HEK293 (cell line): Measurements from ENCODE around the gene SP6.

Experiments
- CTCF ChIA-PET: fragments of 350-600 bp; formaldehyde crosslinking; extraction: SDS; loops from one replicate; lab custom pipeline; 2021; ENCODE audit warnings: antibody characterized with exemption; lab: Yijun Ruan, JAX
- POLR2A ChIA-PET: fragments of 300-600 bp; formaldehyde crosslinking; extraction: SDS; loops from one replicate; lab custom pipeline; 2020; ENCODE audit warnings: antibody characterized with exemption, inconsistent platforms; lab: Yijun Ruan, JAX
- H3K27ac ChIP-seq: fragments of 200-500 bp; sonication (Bioruptor generic); 2 replicates; pipeline ENCODE4 v1.5.1; 2014; ENCODE audit warnings: low read depth, low read length, control low read depth, inconsistent platforms; ENCODE audit errors: extremely low read depth
- H3K36me3 ChIP-seq, 2 experiments: fragments of 200-500 bp in 1 of 2; sonication (Bioruptor generic) in 1 of 2; 1 replicate in 1 of 2; 2 replicates in 1 of 2; pipeline ENCODE4 v1.5.1; 2014 to 2017; ENCODE audit warnings: inconsistent platforms in 2 of 2, low read length in 2 of 2; ENCODE audit not compliant: control insufficient read depth in 2 of 2, insufficient read depth in 1 of 2
- H3K4me1 ChIP-seq: fragments of 200-500 bp; sonication (Bioruptor generic); 2 replicates; pipeline ENCODE4 v1.5.1; 2014; ENCODE audit warnings: mild to moderate bottlenecking, low read length, inconsistent platforms; ENCODE audit not compliant: control insufficient read depth, insufficient read depth
- H3K4me3 ChIP-seq: 2 replicates; pipeline ENCODE4 v1.5.1; 2011; ENCODE audit warnings: low read depth, mild to moderate bottlenecking, control low read depth, low read length, moderate library complexity
- H3K9me3 ChIP-seq: fragments of 200-500 bp; sonication (Bioruptor generic); 2 replicates; pipeline ENCODE4 v1.5.1; 2014; ENCODE audit warnings: low read depth, low read length, inconsistent platforms; ENCODE audit not compliant: control insufficient read depth, insufficient read depth
- ATF2 ChIP-seq: fragments of 450-650 bp; formaldehyde crosslinking; IDR thresholded peaks from 2 replicates; pipeline ENCODE4 v1.5.1; 2016; ENCODE audit warnings: missing biosample characterization, missing genetic modification characterization, low read depth
- FEZF1 ChIP-seq: fragments of 450-650 bp; formaldehyde crosslinking; IDR thresholded peaks from 2 replicates; pipeline ENCODE4 v1.5.1; 2016; ENCODE audit warnings: missing biosample characterization, missing genetic modification characterization
- KLF7 ChIP-seq: fragments of 450-650 bp; formaldehyde crosslinking; IDR thresholded peaks from 2 replicates; pipeline ENCODE4 v1.5.1; 2016; ENCODE audit warnings: missing biosample characterization, missing genetic modification characterization, borderline replicate concordance
- PRDM6 ChIP-seq: fragments of 450-650 bp; formaldehyde crosslinking; IDR thresholded peaks from 2 replicates; pipeline ENCODE4 v1.5.1; 2017; ENCODE audit warnings: missing biosample characterization, missing genetic modification characterization
- SCRT1 ChIP-seq: fragments of 450-650 bp; formaldehyde crosslinking; IDR thresholded peaks from 2 replicates; pipeline ENCODE4 v1.5.1; 2016; ENCODE audit warnings: missing biosample characterization, missing genetic modification characterization, borderline replicate concordance
- SETDB1 ChIP-seq: IDR thresholded peaks from one replicate; pipeline ENCODE4 v1.6.1; 2017; ENCODE audit warnings: mild to moderate bottlenecking, low read length, moderate library complexity, mixed read lengths; ENCODE audit not compliant: insufficient read length
- TCF7L2 ChIP-seq: IDR thresholded peaks from 2 replicates; pipeline ENCODE4 v1.6.1; 2011; ENCODE audit warnings: low read depth, mild to moderate bottlenecking, inconsistent platforms, low read length, moderate library complexity, borderline replicate concordance
- YY2 ChIP-seq: fragments of 450-650 bp; formaldehyde crosslinking; IDR thresholded peaks from 2 replicates; pipeline ENCODE4 v1.5.1; 2016; ENCODE audit warnings: missing biosample characterization, missing genetic modification characterization
- ZBTB17 ChIP-seq: fragments of 450-650 bp; formaldehyde crosslinking; IDR thresholded peaks from 2 replicates; pipeline ENCODE4 v1.5.1; 2016; ENCODE audit warnings: missing biosample characterization, missing genetic modification characterization
- ZBTB20 ChIP-seq: fragments of 450-650 bp; formaldehyde crosslinking; IDR thresholded peaks from 2 replicates; pipeline ENCODE4 v1.5.1; 2016; ENCODE audit warnings: missing biosample characterization, missing genetic modification characterization
- ZNF146 ChIP-seq: fragments of 450-650 bp; formaldehyde crosslinking; IDR thresholded peaks from 2 replicates; pipeline ENCODE4 v1.5.1; 2016; ENCODE audit warnings: missing biosample characterization, missing genetic modification characterization
- ZNF423 ChIP-seq: fragments of 450-650 bp; formaldehyde crosslinking; IDR thresholded peaks from 2 replicates; pipeline ENCODE4 v1.5.1; 2016; ENCODE audit warnings: missing biosample characterization, missing genetic modification characterization
- ZNF544 ChIP-seq: fragments of 450-650 bp; formaldehyde crosslinking; IDR thresholded peaks from 2 replicates; pipeline ENCODE4 v1.5.0; 2017; ENCODE audit warnings: missing biosample characterization, missing genetic modification characterization
- ZNF585B ChIP-seq: fragments of 450-650 bp; formaldehyde crosslinking; IDR thresholded peaks from 2 replicates; pipeline ENCODE4 v1.5.1; 2016; ENCODE audit warnings: missing biosample characterization, missing genetic modification characterization
- ZNF596 ChIP-seq: fragments of 450-650 bp; IDR thresholded peaks from 2 replicates; pipeline ENCODE4 v1.5.0; 2018; ENCODE audit warnings: missing biosample characterization, mild to moderate bottlenecking, missing genetic modification characterization, moderate library complexity
- ZNF645 ChIP-seq: fragments of 450-650 bp; formaldehyde crosslinking; IDR thresholded peaks from 2 replicates; pipeline ENCODE4; 2016; ENCODE audit warnings: missing biosample characterization, missing genetic modification characterization
- ZNF654 ChIP-seq: fragments of 450-650 bp; formaldehyde crosslinking; IDR thresholded peaks from 2 replicates; pipeline ENCODE4 v1.5.1; 2016; ENCODE audit warnings: low read depth, missing biosample characterization, missing genetic modification characterization
- ZNF747 ChIP-seq: fragments of 450-650 bp; formaldehyde crosslinking; IDR thresholded peaks from 2 replicates; pipeline ENCODE4 v1.5.1; 2016; ENCODE audit warnings: missing biosample characterization, missing genetic modification characterization

The SP6 gene

GRCh38 chr17:47819475-47819874 is 31.5 kb downstream of the SP6 start:
- peaks cover 3% of the 10 kb centered on the region for H3K4me1 ChIP-seq
- no peak overlapping the region for H3K27ac ChIP-seq
- TF ChIP-seq ZNF146 (tag by site-specific recombination) = no peak
- no peak for TF ChIP-seq ZNF596 (tag by site-specific recombination)
- TF ChIP-seq ZNF544 (tag by site-specific recombination) = no peak
- TF ChIP-seq ZNF423 (tag by site-specific recombination) = no peak
- TF ChIP-seq ZBTB20 (tag by site-specific recombination) = no peak
- no peak for TF ChIP-seq SETDB1
- no peak for TF ChIP-seq SCRT1 (tag by site-specific recombination)
- TF ChIP-seq ZNF645 (tag by site-specific recombination) = no peak
- TF ChIP-seq ZNF747 (tag by site-specific recombination) = no peak
- no peak for TF ChIP-seq PRDM6 (tag by site-specific recombination)
- no peak for TF ChIP-seq ZNF654 (tag by site-specific recombination)
- no peak for TF ChIP-seq YY2
- POLR2A ChIA-PET = interaction anchor here (1.8 kb wide), 1 partner anchor 12 kb away, joined by 10 read pairs; the partner anchor contains the start of genes LRRC46 and MRPL10
- H3K36me3 ChIP-seq = peaks cover 0 to 67% of the 10 kb centered on the region in 2 experiments; a peak in 2 of 3 replicates
- CTCF ChIA-PET = no interaction called here
- no peaks in the 10 kb centered on the region for H3K9me3 ChIP-seq
- no peak overlapping the region for H3K4me3 ChIP-seq

GRCh38 chr17:47818002-47818695 is 32.8 kb downstream of the SP6 start:
- H3K36me3 ChIP-seq = peaks cover 0 to 66% of the 10 kb centered on the region in 2 experiments; a peak in 2 of 3 replicates

GRCh38 chr17:47816947-47817346 is 34.0 kb downstream of the SP6 start:
- ChIA-PET CTCF (interaction anchor here (0.6 to 0.7 kb wide), 3 partner anchors 14 to 31 kb away, joined by 3 to 5 read pairs (median 4); no protein-coding TSS in a partner anchor), POLR2A (interaction anchor here (0.6 to 0.9 kb wide), 2 partner anchors 14 to 1087 kb away, joined by 3 to 7 read pairs; partner anchors contain the start of genes LRRC46 and MRPL10)
- no peaks in the 10 kb centered on the region for H3K9me3 ChIP-seq
- H3K4me1 ChIP-seq = peaks cover under 1% of the 10 kb centered on the region
- H3K27ac ChIP-seq = no peak overlapping the region
- no peak for TF ChIP-seq ATF2 (tag by site-specific recombination)
- no peak for TF ChIP-seq KLF7 (tag by site-specific recombination)
- TF ChIP-seq TCF7L2 = no peak
- H3K36me3 ChIP-seq = peaks cover 0 to 69% of the 10 kb centered on the region in 2 experiments; a peak in 2 of 3 replicates
- H3K4me3 ChIP-seq = no peak overlapping the region

More at GRCh38 chr17:47818002-47818695, 32.8 kb downstream of the SP6 start:
- ChIA-PET POLR2A (interaction anchor here (0.9 to 1.8 kb wide), 2 partner anchors 13 kb away, joined by 3 to 10 read pairs; partner anchors contain the start of genes LRRC46 and MRPL10), CTCF (no interaction called here)
- Histone ChIP-seq H3K27ac (no peak overlapping the region), H3K9me3 (no peaks in the 10 kb centered on the region), H3K4me3 (no peak overlapping the region), H3K4me1 (peaks cover 3% of the 10 kb centered on the region)
- TF ChIP-seq ZNF585B (tag by site-specific recombination) (peak; percentile 53), FEZF1 (tag by site-specific recombination) (no peak), ZBTB17 (tag by site-specific recombination) (no peak)
